Spleen (tissue), 11 donors: ENCODE results near the gene CEBPE. TPM values are rescaled to one million over a fixed set of nuclear protein-coding genes. Genes with fewer than 3 reads are reported as not detected.

Experiments used
- DNase-seq: peaks from one replicate; pipeline ENCODE4 v3.0.0-alpha.2; 2020
- H3K27ac ChIP-seq, 8 donors: fragments of 200-600 bp; sonication (generic) in 7 of 8; 1 replicate in 4 of 8; 2 replicates in 4 of 8; pipeline versions ENCODE4 v1.5.0 to v1.8.0; 2016 to 2021; ENCODE audit warnings: inconsistent platforms in 4 of 8, mild to moderate bottlenecking in 4 of 8, moderate library complexity in 1 of 8
- H3K27me3 ChIP-seq, 7 donors: fragments of 200-600 bp; sonication (generic) in 6 of 7; replicated peaks in 1 of 7; 1 replicate in 4 of 7; 2 replicates in 3 of 7; pipeline versions ENCODE4 v1.5.0 to v1.8.0; 2016 to 2021; ENCODE audit warnings: inconsistent platforms in 3 of 7, mild to moderate bottlenecking in 1 of 7
- H3K36me3 ChIP-seq, 6 donors: fragments of 200-600 bp; sonication (generic) in 5 of 6; 1 replicate in 4 of 6; 2 replicates in 2 of 6; pipeline versions ENCODE4 v1.5.0 to v1.8.0; 2016 to 2021; ENCODE audit warnings: inconsistent platforms in 2 of 6
- H3K4me1 ChIP-seq, 6 donors: fragments of 200-600 bp; sonication (generic) in 5 of 6; 1 replicate in 3 of 6; 2 replicates in 3 of 6; pipeline versions ENCODE4 v1.5.0 to v1.8.0; 2016 to 2021; ENCODE audit warnings: inconsistent platforms in 3 of 6
- H3K4me3 ChIP-seq, 8 donors: fragments of 200-600 bp; sonication (generic) in 7 of 8; 1 replicate in 4 of 8; 2 replicates in 4 of 8; pipeline versions ENCODE4 v1.5.0 to v1.8.0; 2016 to 2021; ENCODE audit warnings: inconsistent platforms in 4 of 8, mild to moderate bottlenecking in 4 of 8, moderate library complexity in 2 of 8
- H3K9me3 ChIP-seq, 8 donors: fragments of 200-600 bp; sonication (generic) in 7 of 8; 1 replicate in 4 of 8; 2 replicates in 4 of 8; pipeline versions ENCODE4 v1.5.0 to v1.8.0; 2016 to 2021; ENCODE audit warnings: inconsistent platforms in 4 of 8
- POLR2A ChIP-seq, 3 donors: fragments of 450-650 bp; IDR thresholded peaks; one replicate each; pipeline ENCODE4 v1.5.1; 2017; ENCODE audit warnings: antibody characterized with exemption in 3 of 3, mild to moderate bottlenecking in 1 of 3
- POLR2AphosphoS5 ChIP-seq, 3 donors: sonication (generic); formaldehyde crosslinking; IDR thresholded peaks; one replicate each; pipeline ENCODE4 v1.5.1; 2017; ENCODE audit warnings: antibody characterized with exemption in 3 of 3
- WGBS, 5 donors: extraction: QIAGEN DNeasy Blood & Tissue Kit in 3 of 5; methylation state at CpG; one replicate each; pipeline versions ENCODE4 v1.1.5 to v1.1.7; 2013 to 2018; 5-methylcytosine and 5-hydroxymethylcytosine counted together
- intact Hi-C: fragments of 100-400 bp; cut with DNase I; formaldehyde crosslinking; loops from one replicate; pipeline ENCODE4 v1.15.0; 2023; ENCODE audit warnings: low total_unique reads
- polyA plus RNA-seq, 3 donors: library from polyadenylated mRNA; stranded (reverse); fragments of 200-250 nt; gene quantifications; one replicate each; pipeline ENCODE4 v1.2.1, GENCODE V29; 2013
- total RNA-seq, 7 donors: library from RNA; depleted of rRNA in 3 of 7; stranded (reverse); fragments of >200 nt in 3 of 7; fragmentation: NEBNext Ultra II Directional in 4 of 7; extraction: Animal tissue kit (Norgen Biotek cat#: 25700) in 4 of 7; gene quantifications; one replicate each; pipeline versions ENCODE4 v1.1.0 to v1.2.1, GENCODE V29; 2016 to 2021
- TF ChIP-seq, protein P1 (sequence below), 11 experiments: fragments of 200-600 bp in 7 of 11; fragments of 450-650 bp in 4 of 11; sonication (generic) in 4 of 11; IDR thresholded peaks in 8 of 11; conservative IDR thresholded peaks in 3 of 11; 1 replicate in 7 of 11; 2 replicates in 4 of 11; pipeline versions ENCODE4 v1.4.0 to v1.8.0; 2016 to 2021; ENCODE audit warnings: antibody characterized with exemption in 11 of 11, inconsistent platforms in 4 of 11, mild to moderate bottlenecking in 1 of 11
- donor health status: healthy with polysubstance abuse.
- donor health status: DM: no; HTN: no; CAD: no; lungs with moderate emphysema.
- donor health status: DM: no; HTN: no; CAD: no.
- donor health status: Bipolar disorder and iron deficiency.
- donor health status: healthy.
- donor health status: DM: no; HTN: no; CAD: no.
- donor health status: DM: yes; HTN: yes; CAD: no.

The CEBPE gene
- total and polyA plus RNA-seq, 10 donors: 0.64 to 9.6 (median 1.5) TPM

DNA sequence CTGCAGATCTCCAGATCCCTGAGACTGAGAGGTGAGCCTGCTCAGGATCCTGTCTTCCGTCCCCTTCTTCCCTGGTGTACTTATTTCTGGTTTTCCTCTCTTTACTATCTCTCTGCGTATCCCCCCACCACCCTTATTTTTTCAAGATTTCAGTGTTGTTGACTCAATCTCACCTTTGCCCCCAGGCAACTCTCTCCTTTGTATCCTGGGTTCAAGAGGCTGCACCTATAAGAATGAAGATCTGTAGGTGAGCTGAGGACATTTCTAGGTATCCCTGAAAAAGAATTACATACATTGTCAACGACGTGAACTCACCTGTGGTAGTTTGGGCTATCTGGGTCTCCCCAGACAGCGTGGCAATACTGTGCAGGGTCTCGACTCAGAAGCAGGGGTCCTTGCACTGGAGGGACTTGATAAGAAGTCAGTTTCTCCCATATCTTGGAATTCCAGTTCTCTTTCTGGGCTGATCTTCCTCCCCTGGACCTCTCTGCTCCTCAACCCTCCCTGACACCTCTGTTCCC, 14.9 kb downstream of the CEBPE start:
- H3K4me3 ChIP-seq: no peak overlapping the region
- H3K36me3 ChIP-seq: peaks cover 0 to 14% (median 2%) of the 10 kb centered on the region in 6 donors
- no peaks in the 10 kb centered on the region for H3K27me3 ChIP-seq
- no peaks in the 10 kb centered on the region for H3K9me3 ChIP-seq
- no peak overlapping the region for H3K27ac ChIP-seq
- WGBS, 5 donors: 86 to 96% (median 94%) methylated on average over 6 of the region's 6 CpGs
- intact Hi-C loops: no loop called here
- H3K4me1 ChIP-seq: peaks cover 0 to 24% (median 8%) of the 10 kb centered on the region in 6 donors
- DNase-seq: no peak
- TF ChIP-seq POLR2AphosphoS5 (IDR thresholded peaks at IDR 0.05) (no peak), POLR2A (IDR thresholded peaks at IDR 0.05) (no peak)
- TF ChIP-seq, protein P1, sequence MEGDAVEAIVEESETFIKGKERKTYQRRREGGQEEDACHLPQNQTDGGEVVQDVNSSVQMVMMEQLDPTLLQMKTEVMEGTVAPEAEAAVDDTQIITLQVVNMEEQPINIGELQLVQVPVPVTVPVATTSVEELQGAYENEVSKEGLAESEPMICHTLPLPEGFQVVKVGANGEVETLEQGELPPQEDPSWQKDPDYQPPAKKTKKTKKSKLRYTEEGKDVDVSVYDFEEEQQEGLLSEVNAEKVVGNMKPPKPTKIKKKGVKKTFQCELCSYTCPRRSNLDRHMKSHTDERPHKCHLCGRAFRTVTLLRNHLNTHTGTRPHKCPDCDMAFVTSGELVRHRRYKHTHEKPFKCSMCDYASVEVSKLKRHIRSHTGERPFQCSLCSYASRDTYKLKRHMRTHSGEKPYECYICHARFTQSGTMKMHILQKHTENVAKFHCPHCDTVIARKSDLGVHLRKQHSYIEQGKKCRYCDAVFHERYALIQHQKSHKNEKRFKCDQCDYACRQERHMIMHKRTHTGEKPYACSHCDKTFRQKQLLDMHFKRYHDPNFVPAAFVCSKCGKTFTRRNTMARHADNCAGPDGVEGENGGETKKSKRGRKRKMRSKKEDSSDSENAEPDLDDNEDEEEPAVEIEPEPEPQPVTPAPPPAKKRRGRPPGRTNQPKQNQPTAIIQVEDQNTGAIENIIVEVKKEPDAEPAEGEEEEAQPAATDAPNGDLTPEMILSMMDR (IDR thresholded peaks at IDR 0.05 in 8 of 11, conservative IDR thresholded peaks at IDR 0.05 in 3 of 11): no peak

GRCh38 chr14:23103581-23103980, 15.5 kb downstream of the CEBPE start:
- DNase-seq: peak; percentile 22

GRCh38 chr14:23102801-23103200, 16.3 kb downstream of the CEBPE start:
- TF ChIP-seq POLR2AphosphoS5 (IDR thresholded peaks at IDR 0.05) (no peak), POLR2A (IDR thresholded peaks at IDR 0.05) (no peak)
- TF ChIP-seq, protein P1 (IDR thresholded peaks at IDR 0.05 in 8 of 11, conservative IDR thresholded peaks at IDR 0.05 in 3 of 11): no peak
- Histone ChIP-seq H3K9me3 (no peaks in the 10 kb centered on the region), H3K27ac (no peak overlapping the region), H3K4me1 (peaks cover 0 to 36% (median 12%) of the 10 kb centered on the region in 6 donors), H3K27me3 (no peaks in the 10 kb centered on the region), H3K4me3 (no peak overlapping the region), H3K36me3 (peaks cover 0 to 27% (median 15%) of the 10 kb centered on the region in 6 donors)
- peak; percentile 45 for DNase-seq
- WGBS, 5 donors: 77 to 100% (median 91%) methylated on average over 2 of the region's 2 CpGs
- intact Hi-C loops: no loop called here

More at GRCh38 chr14:23103581-23103980, 15.5 kb downstream of the CEBPE start:
- 84 to 91% (median 88%) methylated on average over 4 of the region's 4 CpGs for WGBS, 5 donors
- Histone ChIP-seq H3K4me1 (peaks cover 0 to 29% (median 8%) of the 10 kb centered on the region in 6 donors), H3K36me3 (peaks cover 0 to 19% (median 7%) of the 10 kb centered on the region in 6 donors), H3K27me3 (no peaks in the 10 kb centered on the region), H3K9me3 (no peaks in the 10 kb centered on the region), H3K4me3 (no peak overlapping the region), H3K27ac (no peak overlapping the region)
- intact Hi-C loops: no loop called here
- TF ChIP-seq POLR2AphosphoS5 (IDR thresholded peaks at IDR 0.05) (no peak), POLR2A (IDR thresholded peaks at IDR 0.05) (no peak)
- TF ChIP-seq, protein P1 (IDR thresholded peaks at IDR 0.05 in 8 of 11, conservative IDR thresholded peaks at IDR 0.05 in 3 of 11): no peak

DNA sequence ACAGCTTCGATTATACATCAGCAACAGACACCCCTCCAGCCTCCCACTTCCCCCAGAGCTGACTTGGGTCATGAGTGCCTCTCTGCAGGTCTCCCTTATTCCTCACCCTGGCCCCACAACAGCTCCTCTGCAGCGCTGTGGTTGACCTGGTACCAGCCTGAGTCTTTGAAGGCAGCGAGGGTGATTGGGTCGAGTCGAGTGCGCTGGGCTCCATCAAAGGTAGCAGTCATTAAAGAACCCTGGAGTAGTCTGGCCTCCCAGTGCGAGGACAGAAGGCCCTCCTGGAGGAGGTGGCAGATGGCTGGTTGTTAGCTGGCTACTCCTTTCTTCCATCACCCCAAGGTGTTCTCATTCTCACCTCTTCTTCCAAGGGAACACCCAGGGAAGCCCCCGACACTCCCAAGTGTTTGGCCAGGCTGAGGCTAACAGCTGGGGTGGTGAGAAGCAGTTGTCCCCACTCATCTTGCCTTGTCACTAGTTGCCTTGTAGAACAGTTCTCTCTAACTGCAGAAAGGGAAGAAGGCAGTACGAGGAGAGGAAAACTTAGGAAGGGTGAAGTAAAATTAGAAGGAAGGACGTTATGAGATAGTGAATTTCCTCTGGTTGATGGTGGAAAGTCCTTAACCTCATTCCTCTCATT, 16.9 kb downstream of the CEBPE start:
- intact Hi-C loops: no loop called here
- no peak for TF ChIP-seq POLR2AphosphoS5 (IDR thresholded peaks at IDR 0.05)
- no peak for TF ChIP-seq POLR2A (IDR thresholded peaks at IDR 0.05)
- TF ChIP-seq, protein P1 (IDR thresholded peaks at IDR 0.05 in 8 of 11, conservative IDR thresholded peaks at IDR 0.05 in 3 of 11): no peak
- peak; percentile 41 for DNase-seq
- Histone ChIP-seq H3K4me3 (no peak overlapping the region), H3K27ac (no peak overlapping the region), H3K27me3 (no peaks in the 10 kb centered on the region), H3K36me3 (peaks cover 0 to 32% (median 17%) of the 10 kb centered on the region in 6 donors), H3K4me1 (peaks cover 4 to 43% (median 19%) of the 10 kb centered on the region in 6 donors), H3K9me3 (no peaks in the 10 kb centered on the region)
- WGBS, 5 donors: 67 to 85% (median 73%) methylated on average over 10 of the region's 10 CpGs
